Type B pancreatic cell (in vitro differentiated cells): ENCODE measurements around the gene FAM120B. TPM values are rescaled to one million over a fixed set of nuclear protein-coding genes. Genes with fewer than 3 reads are reported as not detected.
"Not testable (repeated sequence)": the region's sequence is repeated elsewhere in the genome, so short reads cannot be mapped to it uniquely, and the experiment has no call there.

Source experiments
- DNase-seq: peaks from one replicate; pipeline ENCODE4 v3.0.0; 2021; ENCODE audit warnings: mixed read lengths; ENCODE audit not compliant: unreplicated experiment; ENCODE audit errors: extremely low spot score
- H3K27ac Mint-ChIP-seq: 2 replicates; pipeline ENCODE4 v1.8.0; 2021; ENCODE audit warnings: mild to moderate bottlenecking, mixed read lengths
- H3K27me3 Mint-ChIP-seq: 2 replicates; pipeline ENCODE4 v1.8.0; 2021; ENCODE audit warnings: mixed read lengths
- H3K36me3 Mint-ChIP-seq: 2 replicates; pipeline ENCODE4 v1.8.0; 2021; ENCODE audit warnings: mixed read lengths
- H3K4me1 Mint-ChIP-seq: one replicate; pipeline ENCODE4 v1.8.0; 2021; ENCODE audit warnings: mixed read lengths; ENCODE audit not compliant: unreplicated experiment
- H3K4me3 Mint-ChIP-seq: 2 replicates; pipeline ENCODE4 v1.8.0; 2021; ENCODE audit warnings: mild to moderate bottlenecking, mixed read lengths
- H3K9me3 Mint-ChIP-seq: 2 replicates; pipeline ENCODE4 v1.8.0; 2021; ENCODE audit warnings: mixed read lengths
- CTCF ChIP-seq: fragments of 200-600 bp; sonication (generic); conservative IDR thresholded peaks from 2 replicates; pipeline ENCODE4 v1.5.0; 2021; ENCODE audit warnings: antibody characterized with exemption, mild to moderate bottlenecking
- total RNA-seq: library from RNA; stranded (reverse); gene quantifications from 2 replicates; pipeline ENCODE4 v1.2.1, GENCODE V29; 2021; ENCODE audit warnings: low replicate concordance

FAM120B gene
- total RNA-seq, 1 donor from 2014 or later = 40.5 TPM

- Mint-ChIP-seq H3K9me3 (peaks cover 6% of the 10 kb centered on the region), H3K4me1 (peaks cover 17% of the 10 kb centered on the region), H3K4me3 (no peak overlapping the region), H3K36me3 (peaks cover 50% of the 10 kb centered on the region), H3K27me3 (no peaks in the 10 kb centered on the region), H3K27ac (no peak overlapping the region)
- DNase-seq = no peak
- no peak for TF ChIP-seq CTCF
Observed at GRCh38 chr6:170404036-170404435, 97.5 kb downstream of the FAM120B start.

- Mint-ChIP-seq H3K9me3 (peaks cover 6% of the 10 kb centered on the region), H3K27ac (no peak overlapping the region), H3K27me3 (no peaks in the 10 kb centered on the region), H3K36me3 (peaks cover 49% of the 10 kb centered on the region), H3K4me3 (no peak overlapping the region), H3K4me1 (peaks cover 17% of the 10 kb centered on the region)
- no peak for DNase-seq
- no peak for TF ChIP-seq CTCF
Observed at GRCh38 chr6:170404697-170405096, 98.1 kb downstream of the FAM120B start.

GRCh38 chr6:170405311-170405975 lies 98.9 kb downstream of the FAM120B start:
- Mint-ChIP-seq H3K36me3 (peaks cover 44% of the 10 kb centered on the region), H3K4me3 (no peak overlapping the region), H3K9me3 (peaks cover 6% of the 10 kb centered on the region), H3K27me3 (no peaks in the 10 kb centered on the region), H3K4me1 (peaks cover 17% of the 10 kb centered on the region), H3K27ac (no peak overlapping the region)
- TF ChIP-seq CTCF = no peak
- DNase-seq = no peak

GRCh38 chr6:170407200-170407599 lies 100.6 kb downstream of the FAM120B start:
- Mint-ChIP-seq H3K9me3 (peaks cover 12% of the 10 kb centered on the region), H3K27me3 (no peaks in the 10 kb centered on the region), H3K36me3 (peaks cover 44% of the 10 kb centered on the region), H3K4me3 (no peak overlapping the region), H3K4me1 (peaks cover 17% of the 10 kb centered on the region), H3K27ac (no peak overlapping the region)
- DNase-seq = no peak
- TF ChIP-seq CTCF = no peak

- Mint-ChIP-seq H3K4me1 (peaks cover 12% of the 10 kb centered on the region), H3K4me3 (no peak overlapping the region), H3K27me3 (no peaks in the 10 kb centered on the region), H3K36me3 (peaks cover 40% of the 10 kb centered on the region), H3K27ac (no peak overlapping the region), H3K9me3 (peaks cover 12% of the 10 kb centered on the region)
- no peak for DNase-seq
- TF ChIP-seq CTCF = no peak
Observed at GRCh38 chr6:170407932-170408331, 101.4 kb downstream of the FAM120B start.

- not testable (repeated sequence) for DNase-seq, H3K4me3 Mint-ChIP-seq, H3K27ac Mint-ChIP-seq, H3K27me3 Mint-ChIP-seq, H3K4me1 Mint-ChIP-seq
- Mint-ChIP-seq H3K36me3 (peaks cover 33% of the 10 kb centered on the region), H3K9me3 (peaks cover 17% of the 10 kb centered on the region)
Observed at GRCh38 chr6:170409746-170410145, 103.2 kb downstream of the FAM120B start.
